Hepatocyte (in vitro differentiated cells): ENCODE results near the gene POLR3C. TPM values are rescaled to one million over a fixed set of nuclear protein-coding genes. Genes with fewer than 3 reads are reported as not detected.

Source experiments
- DNase-seq: peaks from one replicate; pipeline ENCODE4 v3.0.0-alpha.2; 2016; ENCODE audit warnings: low spot score
- H2AFZ ChIP-seq: fragments of 200-600 bp; sonication (generic); 2 replicates; pipeline ENCODE4 v1.6.0; 2016; ENCODE audit warnings: antibody characterized with exemption, mild to moderate bottlenecking
- H3K27ac ChIP-seq: fragments of 200-600 bp; sonication (generic); 2 replicates; pipeline ENCODE4 v1.5.1; 2016; ENCODE audit warnings: mild to moderate bottlenecking
- H3K27me3 ChIP-seq: fragments of 200-600 bp; sonication (generic); 2 replicates; pipeline ENCODE4 v1.6.1; 2016
- H3K36me3 ChIP-seq: fragments of 200-600 bp; sonication (generic); replicated peaks from 2 replicates; pipeline ENCODE4 v1.5.1; 2016; ENCODE audit warnings: low read depth; ENCODE audit not compliant: insufficient read depth
- H3K4me1 ChIP-seq: fragments of 200-600 bp; sonication (generic); 2 replicates; pipeline ENCODE4 v1.5.1; 2016; ENCODE audit warnings: mild to moderate bottlenecking, moderate library complexity; ENCODE audit not compliant: insufficient read depth
- H3K4me2 ChIP-seq: fragments of 200-600 bp; sonication (generic); 2 replicates; pipeline ENCODE4 v1.6.0; 2016
- H3K4me3 ChIP-seq: fragments of 200-600 bp; sonication (generic); 2 replicates; pipeline ENCODE4 v1.5.1; 2016; ENCODE audit warnings: mild to moderate bottlenecking
- H3K79me2 ChIP-seq: fragments of 200-600 bp; sonication (generic); 2 replicates; pipeline ENCODE4 v1.6.0; 2017; ENCODE audit warnings: mild to moderate bottlenecking
- H3K9me2 ChIP-seq: fragments of 200-600 bp; sonication (generic); replicated peaks from 2 replicates; pipeline ENCODE4 v1.6.0; 2017; ENCODE audit warnings: mild to moderate bottlenecking; ENCODE audit not compliant: insufficient read depth
- H3K9me3 ChIP-seq: fragments of 200-600 bp; sonication (generic); 2 replicates; pipeline ENCODE4 v1.5.1; 2016; ENCODE audit warnings: low read depth, mild to moderate bottlenecking
- H4K20me1 ChIP-seq: fragments of 200-600 bp; sonication (generic); 2 replicates; pipeline ENCODE4 v1.6.0; 2016; ENCODE audit warnings: mild to moderate bottlenecking; ENCODE audit not compliant: insufficient read depth, poor library complexity, severe bottlenecking
- CTCF ChIP-seq: fragments of 200-600 bp; sonication (generic); IDR thresholded peaks from 2 replicates; pipeline ENCODE4 v1.5.1; 2016; ENCODE audit warnings: antibody characterized with exemption, mild to moderate bottlenecking; ENCODE audit not compliant: poor library complexity
- EZH2 ChIP-seq: fragments of 200-600 bp; sonication (generic); IDR thresholded peaks from 2 replicates; pipeline ENCODE4 v1.6.1; 2016; ENCODE audit warnings: antibody characterized with exemption, mild to moderate bottlenecking, borderline replicate concordance
- EZH2phosphoT487 ChIP-seq: fragments of 200-600 bp; sonication (generic); IDR thresholded peaks from one replicate; pipeline ENCODE4 v1.6.1; 2018; ENCODE audit warnings: antibody characterized with exemption, mild to moderate bottlenecking, low read depth, moderate library complexity; ENCODE audit not compliant: unreplicated experiment, severe bottlenecking
- WGBS: methylation state at CpG from one replicate; pipeline ENCODE4 v1.1.6; 2016; ENCODE audit warnings: low lambda C conversion rate; ENCODE audit errors: missing lambda C conversion rate; 5-methylcytosine and 5-hydroxymethylcytosine counted together
- polyA plus RNA-seq: library from polyadenylated mRNA; unstranded; fragments of >200 nt; fragmentation: Nextera tagmentation; extraction: Ambion mirVana; gene quantifications from 2 replicates; pipeline ENCODE4 v1.2.1, GENCODE V29; 2016
- total RNA-seq: library from RNA; depleted of rRNA; stranded (reverse); fragments of >200 nt; gene quantifications from 2 replicates; pipeline ENCODE4 v1.2.3, GENCODE V29; 2014

The POLR3C gene
- total and polyA plus RNA-seq, 2 experiments from 2014 or later, result 19.6 to 20.9 TPM

DNA sequence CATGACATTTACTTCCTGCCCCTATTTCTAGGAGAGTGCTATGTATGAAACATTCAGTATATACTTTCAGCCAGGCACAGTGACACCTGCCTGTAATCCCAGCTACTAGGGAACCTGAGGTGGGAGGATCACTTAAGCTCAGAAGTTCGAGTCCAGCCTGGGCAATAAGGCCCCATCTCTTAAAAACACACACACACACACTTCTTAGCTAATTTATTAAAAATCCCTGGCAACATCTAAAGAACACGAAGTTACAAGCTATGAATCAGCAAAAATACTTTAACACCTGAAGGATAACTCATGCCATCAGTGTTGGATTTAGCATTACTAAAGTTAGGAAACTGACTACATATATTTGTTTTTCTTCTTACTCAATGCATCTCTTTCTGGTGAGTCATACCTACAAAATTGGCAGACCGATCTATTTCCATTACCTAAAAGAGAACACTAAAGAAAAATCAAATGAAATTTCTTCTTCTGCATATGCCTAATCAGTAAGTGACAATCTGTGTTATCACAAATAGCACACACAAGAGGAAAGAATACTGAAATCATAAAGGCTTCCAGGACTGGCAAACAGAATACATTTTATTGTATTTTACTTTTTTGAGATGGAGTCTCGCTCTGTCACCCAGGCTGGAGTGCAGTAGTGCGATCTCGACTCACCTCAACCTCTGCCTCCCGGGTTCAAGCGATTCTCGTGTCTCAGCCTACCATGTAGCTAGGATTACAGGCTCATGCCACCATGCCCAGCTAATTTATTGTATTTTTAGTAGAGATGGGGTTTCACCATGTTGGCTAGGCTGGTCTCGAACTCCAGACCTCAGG lies 41.5 kb upstream of the POLR3C start:
- H3K4me3 ChIP-seq, result no peak overlapping the region
- DNase-seq, result no peak
- peaks cover 7% of the 10 kb centered on the region for H3K79me2 ChIP-seq
- H3K27ac ChIP-seq, result peak overlapping the region; percentile 73
- peaks cover 6% of the 10 kb centered on the region for H3K4me1 ChIP-seq
- 80% methylated on average over 10 of the region's 10 CpGs for WGBS
- H3K9me2 ChIP-seq, result no peaks in the 10 kb centered on the region
- no peaks in the 10 kb centered on the region for H4K20me1 ChIP-seq
- no peak overlapping the region for H3K4me2 ChIP-seq
- no peak overlapping the region for H2AFZ ChIP-seq
- TF ChIP-seq EZH2phosphoT487 (no peak), CTCF (no peak), EZH2 (no peak)
- no peaks in the 10 kb centered on the region for H3K9me3 ChIP-seq
- H3K27me3 ChIP-seq, result no peaks in the 10 kb centered on the region
- H3K36me3 ChIP-seq, result no peaks in the 10 kb centered on the region

DNA sequence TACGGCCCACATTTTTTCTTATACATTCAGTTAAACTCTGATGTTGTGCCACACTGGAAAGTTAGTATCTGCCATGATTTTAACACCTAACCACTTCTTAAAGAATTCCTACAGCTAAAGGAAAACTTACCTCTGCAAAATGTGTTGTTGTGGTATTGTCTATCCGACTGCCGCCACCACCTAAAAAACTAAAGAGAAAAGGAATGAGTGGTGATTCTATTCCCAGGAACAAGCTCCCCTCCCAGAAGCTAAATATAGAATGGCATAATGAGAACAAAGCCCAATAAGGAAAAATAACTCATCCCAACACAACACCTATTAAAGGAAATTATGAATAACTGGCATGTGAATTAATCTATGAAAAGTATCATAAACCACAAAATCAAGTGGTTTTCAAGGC lies 39.6 kb upstream of the POLR3C start:
- H2AFZ ChIP-seq, result no peak overlapping the region
- H3K27ac ChIP-seq, result no peak overlapping the region
- H3K9me3 ChIP-seq, result no peaks in the 10 kb centered on the region
- no peak overlapping the region for H3K4me3 ChIP-seq
- 82% methylated on average over 3 of the region's 3 CpGs for WGBS
- H3K79me2 ChIP-seq, result peaks cover 14% of the 10 kb centered on the region
- no peak for DNase-seq
- peaks cover 6% of the 10 kb centered on the region for H3K4me1 ChIP-seq
- no peak for TF ChIP-seq CTCF
- no peak for TF ChIP-seq EZH2
- no peak for TF ChIP-seq EZH2phosphoT487
- H4K20me1 ChIP-seq, result no peaks in the 10 kb centered on the region
- no peak overlapping the region for H3K4me2 ChIP-seq
- H3K9me2 ChIP-seq, result no peaks in the 10 kb centered on the region
- no peaks in the 10 kb centered on the region for H3K27me3 ChIP-seq
- no peaks in the 10 kb centered on the region for H3K36me3 ChIP-seq

DNA sequence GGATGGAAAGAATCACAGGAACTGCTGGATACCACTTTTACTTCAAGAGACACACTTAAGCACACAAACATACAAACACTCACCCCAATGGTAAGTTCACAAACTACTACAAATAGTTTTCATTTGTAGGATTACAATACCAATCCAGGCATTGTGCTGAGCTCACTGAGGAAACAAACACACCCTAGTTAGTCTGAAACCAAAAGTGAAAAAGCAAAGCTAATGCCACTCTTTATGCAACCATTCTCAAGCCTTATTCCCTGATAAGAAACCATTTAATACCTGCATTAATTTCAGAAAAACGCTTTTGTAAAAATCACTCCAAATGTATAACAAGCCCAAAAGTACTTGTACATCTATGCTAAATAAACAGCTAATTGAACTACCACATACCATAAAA lies 38.5 kb upstream of the POLR3C start:
- no peak for DNase-seq
- H3K4me1 ChIP-seq, result peaks cover 6% of the 10 kb centered on the region
- peak overlapping the region; percentile 59 for H3K27ac ChIP-seq
- H4K20me1 ChIP-seq, result no peaks in the 10 kb centered on the region
- WGBS, result 66% methylated on average over 1 of the region's 1 CpG
- no peaks in the 10 kb centered on the region for H3K9me3 ChIP-seq
- H3K9me2 ChIP-seq, result no peaks in the 10 kb centered on the region
- no peak overlapping the region for H3K4me3 ChIP-seq
- no peak overlapping the region for H2AFZ ChIP-seq
- peak overlapping the region; percentile 39 for H3K4me2 ChIP-seq
- H3K36me3 ChIP-seq, result no peaks in the 10 kb centered on the region
- H3K79me2 ChIP-seq, result peaks cover 22% of the 10 kb centered on the region
- TF ChIP-seq EZH2, result no peak
- H3K27me3 ChIP-seq, result no peaks in the 10 kb centered on the region

GRCh38 chr1:145786271-145786670 lies 37.7 kb upstream of the POLR3C start:
- peak overlapping the region; percentile 59 for H3K27ac ChIP-seq

More at GRCh38 chr1:145786271-145786670, 37.7 kb upstream of the POLR3C start:
- Histone ChIP-seq H3K4me1 (peaks cover 6% of the 10 kb centered on the region), H3K9me3 (no peaks in the 10 kb centered on the region), H3K4me2 (peak overlapping the region; percentile 32), H3K9me2 (no peaks in the 10 kb centered on the region), H3K36me3 (no peaks in the 10 kb centered on the region), H2AFZ (no peak overlapping the region), H3K79me2 (peaks cover 29% of the 10 kb centered on the region), H3K4me3 (no peak overlapping the region), H4K20me1 (no peaks in the 10 kb centered on the region), H3K27me3 (no peaks in the 10 kb centered on the region)
- TF ChIP-seq EZH2phosphoT487, result no peak
- no peak for TF ChIP-seq CTCF
- TF ChIP-seq EZH2, result no peak
- 26% methylated on average over 1 of the region's 1 CpG for WGBS
- DNase-seq, result no peak
